Thoracic aorta (tissue), 2 donors: ENCODE measurements around the gene VAPA. TPM values are rescaled to one million over a fixed set of nuclear protein-coding genes. Genes with fewer than 3 reads are reported as not detected.
"Not testable (repeated sequence)": the region's sequence is repeated elsewhere in the genome, so short reads cannot be mapped to it uniquely, and the experiment has no call there.

ENCODE experiments used
- ATAC-seq: fragments of 150-250 bp; one replicate; pipeline ENCODE4 v1.8.0; 2017; ENCODE audit warnings: low read depth; ENCODE audit not compliant: insufficient number of reproducible peaks, low FRiP score
- DNase-seq: peaks from one replicate; pipeline ENCODE4 v3.0.0-alpha.2; 2020; ENCODE audit warnings: low spot score
- H3K27ac ChIP-seq, 2 donors: fragments of 200-600 bp; sonication (generic); 1 replicate in 1 of 2; 2 replicates in 1 of 2; pipeline ENCODE4 v1.5.1; 2016; ENCODE audit warnings: mild to moderate bottlenecking in 2 of 2, moderate library complexity in 2 of 2
- H3K27me3 ChIP-seq: fragments of 200-600 bp; sonication (generic); replicated peaks from 2 replicates; pipeline ENCODE4 v1.6.0; 2016; ENCODE audit warnings: mild to moderate bottlenecking; ENCODE audit not compliant: insufficient read depth
- H3K36me3 ChIP-seq: fragments of 200-600 bp; sonication (generic); one replicate; pipeline ENCODE4 v1.5.1; 2016
- H3K4me1 ChIP-seq, 2 donors: fragments of 200-600 bp; sonication (generic); 1 replicate in 1 of 2; 2 replicates in 1 of 2; pipeline versions ENCODE4 v1.5.1 to v1.6.0; 2016; ENCODE audit warnings: low read depth in 2 of 2, mild to moderate bottlenecking in 1 of 2; ENCODE audit not compliant: control insufficient read depth in 1 of 2
- H3K4me3 ChIP-seq: fragments of 200-600 bp; sonication (generic); 2 replicates; pipeline ENCODE4 v1.5.1; 2016; ENCODE audit warnings: mild to moderate bottlenecking
- H3K9me3 ChIP-seq: fragments of 200-600 bp; sonication (generic); 2 replicates; pipeline ENCODE4 v1.5.1; 2016
- CTCF ChIP-seq: fragments of 200-600 bp; sonication (generic); IDR thresholded peaks from one replicate; pipeline ENCODE4 v1.5.1; 2019; ENCODE audit warnings: antibody characterized with exemption
- total RNA-seq, 2 donors: library from RNA; depleted of rRNA; stranded (reverse); fragments of >200 nt; gene quantifications; one replicate each; pipeline versions ENCODE4 v1.1.0 to v1.2.3, GENCODE V29; 2016

VAPA gene
- total RNA-seq, 2 donors from 2014 or later = 171 to 195 TPM

GRCh38 chr18:9887992-9888391 lies 25.8 kb upstream of the VAPA start:
- Histone ChIP-seq H3K9me3 (no peaks in the 10 kb centered on the region), H3K27me3 (no peaks in the 10 kb centered on the region), H3K36me3 (no peaks in the 10 kb centered on the region), H3K4me1 (no peaks in the 10 kb centered on the region), H3K4me3 (no peak overlapping the region), H3K27ac (no peak overlapping the region)
- ATAC-seq = no peak
- no peak for TF ChIP-seq CTCF
- DNase-seq = no peak

GRCh38 chr18:9890196-9890595 lies 23.6 kb upstream of the VAPA start:
- ATAC-seq (no peak), DNase-seq (no peak)
- no peaks in the 10 kb centered on the region for H3K4me1 ChIP-seq
- no peaks in the 10 kb centered on the region for H3K36me3 ChIP-seq
- H3K4me3 ChIP-seq = no peak overlapping the region
- no peaks in the 10 kb centered on the region for H3K27me3 ChIP-seq
- H3K9me3 ChIP-seq = no peaks in the 10 kb centered on the region
- TF ChIP-seq CTCF = no peak
- H3K27ac ChIP-seq = no peak overlapping the region

GRCh38 chr18:9890957-9891356 lies 22.9 kb upstream of the VAPA start:
- TF ChIP-seq CTCF = no peak
- no peak overlapping the region for H3K4me3 ChIP-seq
- H3K4me1 ChIP-seq = no peaks in the 10 kb centered on the region
- no peaks in the 10 kb centered on the region for H3K9me3 ChIP-seq
- H3K27ac ChIP-seq = no peak overlapping the region
- DNase-seq (no peak), ATAC-seq (no peak)
- no peaks in the 10 kb centered on the region for H3K36me3 ChIP-seq
- no peaks in the 10 kb centered on the region for H3K27me3 ChIP-seq

GRCh38 chr18:9891515-9891914 lies 22.3 kb upstream of the VAPA start:
- not testable (repeated sequence) for ATAC-seq, H3K27me3 ChIP-seq

GRCh38 chr18:9894454-9895068 lies 19.3 kb upstream of the VAPA start:
- Histone ChIP-seq H3K4me1 (no peaks in the 10 kb centered on the region), H3K27ac (no peak overlapping the region), H3K9me3 (no peaks in the 10 kb centered on the region), H3K4me3 (no peak overlapping the region), H3K27me3 (no peaks in the 10 kb centered on the region), H3K36me3 (no peaks in the 10 kb centered on the region)
- DNase-seq (no peak), ATAC-seq (no peak)
- TF ChIP-seq CTCF = no peak

More at GRCh38 chr18:9891515-9891914, 22.3 kb upstream of the VAPA start:
- H3K4me3 ChIP-seq, DNase-seq, H3K27ac ChIP-seq, H3K9me3 ChIP-seq, H3K4me1 ChIP-seq, H3K36me3 ChIP-seq: not testable (repeated sequence)

- no peak for TF ChIP-seq CTCF
- no peaks in the 10 kb centered on the region for H3K4me1 ChIP-seq
- DNase-seq (no peak), ATAC-seq (no peak)
- no peak overlapping the region for H3K27ac ChIP-seq
- no peaks in the 10 kb centered on the region for H3K9me3 ChIP-seq
- no peaks in the 10 kb centered on the region for H3K36me3 ChIP-seq
- H3K27me3 ChIP-seq = no peaks in the 10 kb centered on the region
- H3K4me3 ChIP-seq = no peak overlapping the region
These were observed 16.7 kb upstream of the VAPA start for GRCh38 chr18:9897129-9897528.

GRCh38 chr18:9897787-9898291 lies 16.0 kb upstream of the VAPA start:
- not testable (repeated sequence) for H3K9me3 ChIP-seq, H3K27me3 ChIP-seq, H3K36me3 ChIP-seq, H3K4me1 ChIP-seq, DNase-seq, H3K4me3 ChIP-seq, ATAC-seq, H3K27ac ChIP-seq
